Epithelial cell of proximal tubule (primary cell): ENCODE measurements around the gene MED13. TPM values are rescaled to one million over a fixed set of nuclear protein-coding genes. Genes with fewer than 3 reads are reported as not detected.

Experiments
- DNase-seq: peaks from one replicate; pipeline ENCODE4 v3.0.0-alpha.2; 2011; ENCODE audit warnings: low read depth
- H3K4me3 ChIP-seq: 2 replicates; pipeline ENCODE4 v1.5.1; 2011; ENCODE audit warnings: low read depth, mild to moderate bottlenecking, low read length
- total RNA-seq: library from RNA; depleted of rRNA; stranded (reverse); fragments of >200 nt; gene quantifications from 2 replicates; pipeline ENCODE4 v1.2.3, GENCODE V29; 2015
- TF ChIP-seq, protein P1 (sequence below): conservative IDR thresholded peaks from 2 replicates; pipeline ENCODE4 v1.5.1; 2012; ENCODE audit warnings: low read depth, mild to moderate bottlenecking, low read length

MED13 gene
- total RNA-seq, 1 donor from 2014 or later = 21.1 TPM

DNA sequence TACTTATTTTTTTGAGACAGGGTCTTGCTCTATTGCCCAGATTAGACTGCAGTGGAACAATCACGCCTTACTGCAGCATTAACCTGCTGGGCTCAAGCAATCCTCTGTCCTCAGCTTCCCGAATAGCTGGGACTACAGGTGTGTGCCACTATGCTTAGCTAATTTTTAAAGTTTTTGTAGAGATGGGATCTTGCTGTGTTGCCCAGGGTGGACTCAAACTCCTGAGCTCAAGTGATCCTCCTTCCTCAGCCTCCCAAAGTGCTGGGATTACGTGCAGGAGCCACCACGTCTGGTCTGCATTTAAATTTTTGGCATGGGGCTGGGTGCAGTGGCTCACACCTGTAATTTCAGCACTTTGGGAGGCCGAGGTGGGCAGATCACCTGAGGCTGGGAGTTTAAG, 96.3 kb downstream of the MED13 start:
- DNase-seq = no peak
- H3K4me3 ChIP-seq = no peak overlapping the region
- TF ChIP-seq, protein P1, sequence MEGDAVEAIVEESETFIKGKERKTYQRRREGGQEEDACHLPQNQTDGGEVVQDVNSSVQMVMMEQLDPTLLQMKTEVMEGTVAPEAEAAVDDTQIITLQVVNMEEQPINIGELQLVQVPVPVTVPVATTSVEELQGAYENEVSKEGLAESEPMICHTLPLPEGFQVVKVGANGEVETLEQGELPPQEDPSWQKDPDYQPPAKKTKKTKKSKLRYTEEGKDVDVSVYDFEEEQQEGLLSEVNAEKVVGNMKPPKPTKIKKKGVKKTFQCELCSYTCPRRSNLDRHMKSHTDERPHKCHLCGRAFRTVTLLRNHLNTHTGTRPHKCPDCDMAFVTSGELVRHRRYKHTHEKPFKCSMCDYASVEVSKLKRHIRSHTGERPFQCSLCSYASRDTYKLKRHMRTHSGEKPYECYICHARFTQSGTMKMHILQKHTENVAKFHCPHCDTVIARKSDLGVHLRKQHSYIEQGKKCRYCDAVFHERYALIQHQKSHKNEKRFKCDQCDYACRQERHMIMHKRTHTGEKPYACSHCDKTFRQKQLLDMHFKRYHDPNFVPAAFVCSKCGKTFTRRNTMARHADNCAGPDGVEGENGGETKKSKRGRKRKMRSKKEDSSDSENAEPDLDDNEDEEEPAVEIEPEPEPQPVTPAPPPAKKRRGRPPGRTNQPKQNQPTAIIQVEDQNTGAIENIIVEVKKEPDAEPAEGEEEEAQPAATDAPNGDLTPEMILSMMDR = no peak

DNA sequence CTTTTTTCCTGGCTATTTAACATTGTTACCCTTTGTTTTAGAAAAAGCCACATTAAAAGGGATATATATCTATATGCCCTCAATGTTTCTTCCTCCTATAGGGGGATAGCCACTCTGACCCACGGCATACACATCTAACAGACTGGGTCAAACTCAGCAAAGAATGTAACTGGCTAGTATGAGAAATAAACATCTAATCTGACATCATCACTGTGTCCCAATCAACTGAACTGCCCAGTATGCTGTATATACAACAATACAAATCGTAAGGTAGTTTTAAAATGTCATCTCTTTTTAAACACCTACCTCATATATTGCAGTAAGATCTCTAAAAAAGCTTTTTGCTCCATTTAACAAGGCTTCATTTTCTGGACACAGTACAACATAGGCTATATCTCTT, 97.3 kb downstream of the MED13 start:
- DNase-seq = no peak
- H3K4me3 ChIP-seq = no peak overlapping the region
- TF ChIP-seq, protein P1 = no peak

DNA sequence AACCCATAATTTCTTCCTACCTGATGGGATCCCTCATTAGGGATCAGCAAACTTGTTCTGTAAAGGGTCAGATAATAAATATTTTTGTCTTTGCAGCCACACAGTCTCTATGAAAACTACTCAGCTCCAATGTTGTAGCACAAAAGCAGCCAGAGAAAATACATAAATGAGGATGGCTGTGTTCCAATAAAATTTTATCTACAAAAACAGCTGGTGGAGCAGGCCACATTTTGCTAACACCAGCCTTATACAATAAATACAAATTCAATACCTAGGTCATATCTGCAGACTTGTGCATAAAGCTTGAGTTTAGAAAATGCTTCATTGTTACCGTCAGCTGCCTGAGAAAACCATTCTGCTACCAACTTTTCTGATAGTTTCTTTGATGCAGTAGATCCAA, 98.9 kb downstream of the MED13 start:
- TF ChIP-seq, protein P1 = no peak
- no peak overlapping the region for H3K4me3 ChIP-seq

DNA sequence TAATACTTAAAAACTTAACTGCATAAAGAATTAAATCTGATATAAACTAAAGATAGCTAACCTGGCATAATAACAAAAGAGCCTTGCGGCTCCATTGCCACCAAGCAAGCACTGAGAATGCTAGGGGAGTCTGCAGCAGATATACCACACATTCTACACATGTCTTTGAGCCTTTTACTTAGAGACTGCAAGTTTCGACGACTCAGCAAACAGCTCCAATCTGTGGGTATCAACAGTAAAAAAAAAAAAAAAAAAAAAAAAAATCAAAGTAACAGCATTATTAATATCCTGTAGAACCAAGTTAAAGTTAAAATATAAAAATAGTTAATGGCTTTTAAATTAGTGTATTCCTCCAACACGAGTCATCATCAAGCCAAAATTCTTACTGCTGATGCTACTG, 109.5 kb downstream of the MED13 start:
- TF ChIP-seq, protein P1 = no peak
- DNase-seq = no peak
- H3K4me3 ChIP-seq = no peak overlapping the region

More for the DNA sequence above, 98.9 kb downstream of the MED13 start:
- DNase-seq = no peak

DNA sequence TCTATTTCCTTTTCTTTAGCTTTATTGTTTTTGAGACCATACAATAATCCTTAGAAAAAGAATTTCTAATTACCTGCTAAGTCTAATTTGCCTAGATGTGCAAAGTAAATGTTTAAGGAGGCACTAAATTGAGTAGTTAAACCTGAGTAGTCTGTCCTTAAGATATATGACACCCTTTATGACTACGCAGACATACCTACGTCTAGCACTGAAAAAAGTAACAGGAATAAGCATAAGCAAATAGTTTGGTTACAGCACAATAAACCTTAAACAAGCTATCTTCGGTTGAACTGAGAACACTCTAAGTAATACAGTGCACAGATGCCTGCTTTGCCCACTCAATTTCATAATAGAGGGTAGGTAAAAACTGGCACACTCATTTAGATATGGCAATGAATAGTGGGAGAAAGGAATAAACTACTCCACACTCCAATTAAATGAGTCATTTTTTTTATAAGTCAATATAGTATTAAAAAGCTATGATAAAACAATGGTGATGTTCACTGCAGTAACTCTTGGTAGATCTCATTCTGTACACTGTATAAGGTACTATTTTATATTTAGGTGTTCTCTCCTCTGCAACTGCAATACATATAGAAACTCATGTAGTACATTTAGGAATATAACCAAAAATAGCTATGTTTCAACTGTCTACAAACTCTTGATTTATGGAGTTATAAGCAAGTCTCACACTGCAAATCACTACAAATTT, 117.6 kb downstream of the MED13 start:
- TF ChIP-seq, protein P1 = no peak
- DNase-seq = no peak
- H3K4me3 ChIP-seq = no peak overlapping the region

DNA sequence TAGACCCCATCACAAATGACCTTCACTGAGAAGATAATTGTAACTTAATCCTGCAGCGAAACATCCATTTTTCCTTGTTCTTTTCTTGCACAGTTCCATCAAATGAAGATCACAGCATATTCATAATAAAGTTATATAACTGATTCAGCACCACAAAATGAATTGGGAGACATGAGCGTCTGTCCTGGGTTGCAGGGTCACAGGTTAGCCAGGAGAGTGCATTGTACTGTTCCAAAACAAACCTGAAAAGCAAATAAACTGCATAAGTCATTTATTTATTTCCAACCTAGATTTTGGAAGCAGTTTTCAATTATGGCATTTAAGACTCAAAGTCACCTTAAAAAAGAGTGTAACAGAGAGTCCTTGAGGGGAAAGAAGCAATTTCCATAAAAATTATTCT, 118.7 kb downstream of the MED13 start:
- DNase-seq = no peak
- TF ChIP-seq, protein P1 = no peak
- H3K4me3 ChIP-seq = no peak overlapping the region

DNA sequence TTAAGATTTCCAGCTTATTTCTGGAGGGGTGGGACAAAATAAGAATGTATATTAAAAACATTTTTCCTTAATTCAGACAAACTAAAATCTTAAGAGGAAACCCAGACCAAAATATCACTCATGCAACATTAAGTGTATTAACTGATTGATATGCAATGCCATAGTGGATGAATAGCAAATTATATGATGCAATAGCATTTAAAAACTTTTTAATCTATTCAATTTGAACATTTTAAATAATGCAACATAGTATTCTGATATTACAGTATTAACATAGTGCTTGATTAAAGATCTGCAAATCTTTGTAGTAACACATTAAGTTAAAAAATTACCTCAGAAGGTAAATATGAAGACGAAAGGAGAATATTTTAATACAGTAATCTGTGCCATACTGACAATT, 122.0 kb downstream of the MED13 start:
- DNase-seq = no peak
- H3K4me3 ChIP-seq = no peak overlapping the region
- TF ChIP-seq, protein P1 = no peak
